Natural killer cell (primary cell): Measurements from ENCODE around the gene TWIST1. TPM values are rescaled to one million over a fixed set of nuclear protein-coding genes. Genes with fewer than 3 reads are reported as not detected.

Source experiments
- ATAC-seq, 3 donors: fragments of 150-1000 bp in 2 of 3; fragments of 200-7000 bp in 1 of 3; cut with Tn5 transposase; 1 replicate in 1 of 3; 2 replicates in 2 of 3; pipeline ENCODE4 v1.10.0; 2021; ENCODE audit warnings: mild to moderate bottlenecking in 2 of 3, moderate library complexity in 2 of 3
- DNase-seq, 2 donors: peaks; one replicate each; pipeline versions ENCODE4 v3.0.0 to v3.0.0-alpha.2; 2013 to 2021; ENCODE audit warnings: mixed read lengths in 1 of 2
- H3K27ac ChIP-seq: one replicate; pipeline ENCODE4 v1.5.1; 2013; ENCODE audit warnings: mild to moderate bottlenecking, low read length
- H3K27me3 ChIP-seq: one replicate; pipeline ENCODE4 v1.6.1; 2013; ENCODE audit warnings: low read length; ENCODE audit not compliant: control insufficient read depth, insufficient read depth
- H3K36me3 ChIP-seq: one replicate; pipeline ENCODE4 v1.6.1; 2013; ENCODE audit warnings: low read length; ENCODE audit not compliant: control insufficient read depth, insufficient read depth
- H3K4me1 ChIP-seq: one replicate; pipeline ENCODE4 v1.6.1; 2013; ENCODE audit warnings: low read length; ENCODE audit not compliant: control insufficient read depth, insufficient read depth
- H3K4me3 ChIP-seq: one replicate; pipeline ENCODE4 v1.5.1; 2013; ENCODE audit warnings: low read length
- H3K9me3 ChIP-seq: one replicate; pipeline ENCODE4 v1.6.1; 2013; ENCODE audit warnings: low read length; ENCODE audit not compliant: control insufficient read depth, insufficient read depth
- H3K27ac Mint-ChIP-seq, 2 donors: one replicate each; pipeline ENCODE4 v1.8.0; 2022; ENCODE audit warnings: mild to moderate bottlenecking in 2 of 2, mixed read lengths in 2 of 2, moderate library complexity in 1 of 2
- H3K27me3 Mint-ChIP-seq, 2 donors: one replicate each; pipeline ENCODE4 v1.8.0; 2022; ENCODE audit warnings: low read depth in 2 of 2, mixed read lengths in 2 of 2
- H3K36me3 Mint-ChIP-seq: one replicate; pipeline ENCODE4 v1.8.0; 2022; ENCODE audit warnings: mixed read lengths
- H3K4me1 Mint-ChIP-seq, 2 donors: one replicate each; pipeline ENCODE4 v1.8.0; 2022; ENCODE audit warnings: mixed read lengths in 2 of 2
- H3K4me3 Mint-ChIP-seq: one replicate; pipeline ENCODE4 v1.8.0; 2022; ENCODE audit warnings: mild to moderate bottlenecking, moderate library complexity, mixed read lengths
- H3K9me3 Mint-ChIP-seq, 2 donors: one replicate each; pipeline ENCODE4 v1.8.0; 2022; ENCODE audit warnings: mixed read lengths in 2 of 2
- CTCF ChIP-seq: fragments of 200-600 bp; IDR thresholded peaks from one replicate; pipeline ENCODE4 v1.8.0; 2022; ENCODE audit warnings: antibody characterized with exemption
- WGBS: methylation state at CpG from one replicate; pipeline ENCODE4 v1.1.7; 2013; ENCODE audit warnings: missing lambda C conversion rate; ENCODE audit not compliant: insufficient coverage; 5-methylcytosine and 5-hydroxymethylcytosine counted together
- intact Hi-C: fragments of 100-400 bp; cut with micrococcal nuclease; formaldehyde crosslinking; loops from one replicate; pipeline ENCODE4 v1.14.2; 2022
- total RNA-seq, 4 donors: library from RNA; stranded (reverse); fragments of 120-200 nt in 1 of 4; gene quantifications; one replicate each; pipeline versions ENCODE4 v1.2.3 to v1.2.4, GENCODE V29; 2013 to 2022

TWIST1 gene
- total RNA-seq, 3 donors from 2014 or later (not counting 1 experiment from before 2014, with no cell fraction given), result not detected

GRCh38 chr7:19080093-19080492 is 37.3 kb downstream of the TWIST1 start:
- peaks cover 0 to 3% of the 10 kb centered on the region in 2 donors for H3K27me3 Mint-ChIP-seq
- no peak for TF ChIP-seq CTCF
- no peaks in the 10 kb centered on the region for H3K27me3 ChIP-seq
- WGBS, result 75% methylated on average over 1 of the region's 1 CpG
- no peak overlapping the region for H3K27ac ChIP-seq
- H3K9me3 ChIP-seq, result no peaks in the 10 kb centered on the region
- no peaks in the 10 kb centered on the region for H3K4me1 Mint-ChIP-seq
- no peak overlapping the region for H3K27ac Mint-ChIP-seq
- H3K4me3 Mint-ChIP-seq, result no peak overlapping the region
- no peaks in the 10 kb centered on the region for H3K36me3 Mint-ChIP-seq
- DNase-seq (no peak), ATAC-seq (no peak)
- no peaks in the 10 kb centered on the region for H3K4me1 ChIP-seq
- intact Hi-C loops, result no loop called here
- peaks cover 3 to 9% of the 10 kb centered on the region in 2 donors for H3K9me3 Mint-ChIP-seq
- no peaks in the 10 kb centered on the region for H3K36me3 ChIP-seq
- H3K4me3 ChIP-seq, result no peak overlapping the region

GRCh38 chr7:19079066-19079465 is 38.4 kb downstream of the TWIST1 start:
- TF ChIP-seq CTCF, result no peak
- ATAC-seq (no peak), DNase-seq (no peak)
- no peak overlapping the region for H3K27ac ChIP-seq
- WGBS, result 79% methylated on average over 3 of the region's 4 CpGs
- H3K36me3 ChIP-seq, result no peaks in the 10 kb centered on the region
- H3K9me3 ChIP-seq, result no peaks in the 10 kb centered on the region
- Mint-ChIP-seq H3K27ac (no peak overlapping the region), H3K4me3 (no peak overlapping the region), H3K36me3 (no peaks in the 10 kb centered on the region), H3K4me1 (no peaks in the 10 kb centered on the region), H3K9me3 (peaks cover 3 to 9% of the 10 kb centered on the region in 2 donors), H3K27me3 (peaks cover 0 to 3% of the 10 kb centered on the region in 2 donors)
- H3K27me3 ChIP-seq, result no peaks in the 10 kb centered on the region
- intact Hi-C loops, result no loop called here
- H3K4me1 ChIP-seq, result no peaks in the 10 kb centered on the region
- no peak overlapping the region for H3K4me3 ChIP-seq

- no CpG with 5 or more reads among the region's 1 CpG for WGBS
- Mint-ChIP-seq H3K4me1 (no peaks in the 10 kb centered on the region), H3K4me3 (no peak overlapping the region), H3K27me3 (no peaks in the 10 kb centered on the region), H3K9me3 (peaks cover 0 to 2% of the 10 kb centered on the region in 2 donors), H3K27ac (no peak overlapping the region), H3K36me3 (no peaks in the 10 kb centered on the region)
- Histone ChIP-seq H3K4me1 (no peaks in the 10 kb centered on the region), H3K27me3 (no peaks in the 10 kb centered on the region), H3K36me3 (no peaks in the 10 kb centered on the region), H3K9me3 (no peaks in the 10 kb centered on the region), H3K27ac (no peak overlapping the region), H3K4me3 (no peak overlapping the region)
- ATAC-seq (no peak), DNase-seq (no peak)
- intact Hi-C loops, result no loop called here
- no peak for TF ChIP-seq CTCF
Measured at GRCh38 chr7:19069842-19070241, 47.6 kb downstream of the TWIST1 start.

- no peaks in the 10 kb centered on the region for H3K27me3 Mint-ChIP-seq
- no peak for TF ChIP-seq CTCF
- no peaks in the 10 kb centered on the region for H3K4me1 Mint-ChIP-seq
- ATAC-seq (no peak), DNase-seq (no peak)
- no CpG with 5 or more reads among the region's 2 CpGs for WGBS
- Histone ChIP-seq H3K9me3 (no peaks in the 10 kb centered on the region), H3K36me3 (no peaks in the 10 kb centered on the region), H3K27ac (no peak overlapping the region), H3K27me3 (no peaks in the 10 kb centered on the region), H3K4me1 (no peaks in the 10 kb centered on the region), H3K4me3 (no peak overlapping the region)
- intact Hi-C loops, result no loop called here
- no peaks in the 10 kb centered on the region for H3K36me3 Mint-ChIP-seq
- no peak overlapping the region for H3K4me3 Mint-ChIP-seq
- H3K9me3 Mint-ChIP-seq, result no peaks in the 10 kb centered on the region
- no peak overlapping the region for H3K27ac Mint-ChIP-seq
Measured at GRCh38 chr7:19066170-19066569, 51.3 kb downstream of the TWIST1 start.
